Subcutaneous adipose tissue (tissue), 4 donors: ENCODE results near the gene ELL. TPM values are rescaled to one million over a fixed set of nuclear protein-coding genes. Genes with fewer than 3 reads are reported as not detected.

Experiments used
- total RNA-seq, 4 donors: library from RNA; depleted of rRNA; stranded (reverse); fragments of >200 nt; gene quantifications; one replicate each; pipeline ENCODE4 v1.1.0, GENCODE V29; 2016
- TF ChIP-seq, protein P1 (sequence below): fragments of 450-650 bp; IDR thresholded peaks from one replicate; pipeline ENCODE4 v1.5.1; 2016; ENCODE audit warnings: low read depth, mild to moderate bottlenecking, control low read depth, antibody characterized with exemption, moderate library complexity

ELL gene
- total RNA-seq, 4 donors from 2014 or later = 14.3 to 16.1 (median 15.3) TPM

- TF ChIP-seq, protein P1, sequence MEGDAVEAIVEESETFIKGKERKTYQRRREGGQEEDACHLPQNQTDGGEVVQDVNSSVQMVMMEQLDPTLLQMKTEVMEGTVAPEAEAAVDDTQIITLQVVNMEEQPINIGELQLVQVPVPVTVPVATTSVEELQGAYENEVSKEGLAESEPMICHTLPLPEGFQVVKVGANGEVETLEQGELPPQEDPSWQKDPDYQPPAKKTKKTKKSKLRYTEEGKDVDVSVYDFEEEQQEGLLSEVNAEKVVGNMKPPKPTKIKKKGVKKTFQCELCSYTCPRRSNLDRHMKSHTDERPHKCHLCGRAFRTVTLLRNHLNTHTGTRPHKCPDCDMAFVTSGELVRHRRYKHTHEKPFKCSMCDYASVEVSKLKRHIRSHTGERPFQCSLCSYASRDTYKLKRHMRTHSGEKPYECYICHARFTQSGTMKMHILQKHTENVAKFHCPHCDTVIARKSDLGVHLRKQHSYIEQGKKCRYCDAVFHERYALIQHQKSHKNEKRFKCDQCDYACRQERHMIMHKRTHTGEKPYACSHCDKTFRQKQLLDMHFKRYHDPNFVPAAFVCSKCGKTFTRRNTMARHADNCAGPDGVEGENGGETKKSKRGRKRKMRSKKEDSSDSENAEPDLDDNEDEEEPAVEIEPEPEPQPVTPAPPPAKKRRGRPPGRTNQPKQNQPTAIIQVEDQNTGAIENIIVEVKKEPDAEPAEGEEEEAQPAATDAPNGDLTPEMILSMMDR = no peak
Measured at GRCh38 chr19:18426416-18426767, 95.5 kb downstream of the ELL start.

GRCh38 chr19:18425515-18426415, 96.1 kb downstream of the ELL start:
- TF ChIP-seq, protein P1 = no peak

- TF ChIP-seq, protein P1 = no peak
Measured at GRCh38 chr19:18424890-18425514, 96.9 kb downstream of the ELL start.

GRCh38 chr19:18424122-18424889, 97.6 kb downstream of the ELL start:
- TF ChIP-seq, protein P1 = no peak

- TF ChIP-seq, protein P1 = no peak
Measured at GRCh38 chr19:18423258-18424020, 98.4 kb downstream of the ELL start.

DNA sequence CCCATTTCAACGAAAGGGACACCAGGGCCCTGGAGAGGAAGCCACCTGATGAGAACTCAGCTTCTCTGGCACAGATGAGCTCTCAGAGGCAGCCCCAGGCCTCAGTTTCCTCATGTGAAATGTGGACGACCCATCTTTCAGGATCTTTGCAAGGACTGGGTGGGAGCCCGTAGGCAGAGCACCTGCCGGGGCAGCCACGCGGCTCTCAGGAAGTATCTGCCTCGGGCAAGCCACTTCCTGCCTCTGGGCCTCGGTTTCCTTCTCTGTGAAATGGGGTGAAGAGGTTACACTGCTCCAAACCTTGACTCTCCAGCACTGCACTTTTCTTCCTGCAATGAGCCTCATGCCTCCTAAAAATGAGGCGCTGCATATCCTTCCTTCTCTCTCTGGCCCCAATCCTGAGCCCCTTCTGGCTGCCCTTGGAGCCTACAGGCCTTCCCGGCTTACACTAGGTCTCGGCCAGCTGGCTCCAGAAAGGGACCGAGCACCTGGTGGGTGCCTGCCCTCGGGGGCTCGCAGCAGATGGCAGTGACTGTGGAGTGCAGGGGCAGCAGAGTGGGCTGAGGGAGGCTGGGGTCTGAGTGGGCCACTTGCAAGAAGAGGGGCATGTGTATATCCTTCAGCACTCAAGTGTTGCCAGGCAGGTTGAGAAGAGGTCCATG, 99.2 kb downstream of the ELL start:
- TF ChIP-seq, protein P1 = no peak
